Measurements from ENCODE around the gene RPS6KA1.
"Not testable (repeated sequence)": the region's sequence is repeated elsewhere in the genome, so short reads cannot be mapped to it uniquely, and the experiment has no call there.

The RPS6KA1 gene

DNA sequence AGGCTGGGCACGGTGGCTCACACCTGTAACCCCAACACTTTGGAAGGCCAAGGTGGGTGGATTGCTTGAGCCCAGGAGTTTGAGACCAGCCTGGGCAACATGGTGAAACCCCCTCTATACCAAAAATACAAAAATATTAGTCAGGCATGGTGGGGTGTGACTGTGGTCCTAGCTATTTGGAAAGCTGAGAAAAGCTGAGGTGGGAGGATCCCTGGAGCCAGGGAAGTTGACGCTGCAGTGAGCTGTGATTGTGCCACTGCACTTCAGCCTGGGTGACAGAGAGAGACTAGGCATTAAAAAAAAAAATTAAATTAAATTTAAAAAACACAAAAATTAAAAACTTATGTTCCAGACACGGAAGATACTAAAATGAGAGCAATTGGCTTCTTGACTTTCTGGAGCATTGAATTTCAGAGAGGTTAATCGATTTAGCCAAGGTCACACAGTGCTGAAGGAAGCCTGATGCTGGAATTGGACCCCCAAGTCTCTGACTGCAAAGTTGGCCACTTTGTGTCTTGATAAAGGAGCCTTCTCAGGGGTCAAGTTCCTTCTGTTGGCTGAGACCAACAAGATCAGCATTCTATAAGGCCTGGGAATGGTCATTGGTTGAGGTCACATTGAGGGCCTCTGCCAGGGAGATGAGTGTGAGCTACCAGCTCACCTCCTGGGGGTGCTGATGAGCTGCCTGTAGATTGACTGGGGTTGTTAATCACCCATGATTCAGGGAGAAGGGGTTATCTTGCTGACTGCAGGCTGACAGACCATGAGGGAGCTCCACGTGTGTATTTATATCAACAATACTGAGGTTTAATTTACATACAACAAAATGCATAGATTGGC, 54.3 kb downstream of the RPS6KA1 start:
- POLR2A ChIA-PET, result no interaction called here
- TF ChIP-seq, protein P1, sequence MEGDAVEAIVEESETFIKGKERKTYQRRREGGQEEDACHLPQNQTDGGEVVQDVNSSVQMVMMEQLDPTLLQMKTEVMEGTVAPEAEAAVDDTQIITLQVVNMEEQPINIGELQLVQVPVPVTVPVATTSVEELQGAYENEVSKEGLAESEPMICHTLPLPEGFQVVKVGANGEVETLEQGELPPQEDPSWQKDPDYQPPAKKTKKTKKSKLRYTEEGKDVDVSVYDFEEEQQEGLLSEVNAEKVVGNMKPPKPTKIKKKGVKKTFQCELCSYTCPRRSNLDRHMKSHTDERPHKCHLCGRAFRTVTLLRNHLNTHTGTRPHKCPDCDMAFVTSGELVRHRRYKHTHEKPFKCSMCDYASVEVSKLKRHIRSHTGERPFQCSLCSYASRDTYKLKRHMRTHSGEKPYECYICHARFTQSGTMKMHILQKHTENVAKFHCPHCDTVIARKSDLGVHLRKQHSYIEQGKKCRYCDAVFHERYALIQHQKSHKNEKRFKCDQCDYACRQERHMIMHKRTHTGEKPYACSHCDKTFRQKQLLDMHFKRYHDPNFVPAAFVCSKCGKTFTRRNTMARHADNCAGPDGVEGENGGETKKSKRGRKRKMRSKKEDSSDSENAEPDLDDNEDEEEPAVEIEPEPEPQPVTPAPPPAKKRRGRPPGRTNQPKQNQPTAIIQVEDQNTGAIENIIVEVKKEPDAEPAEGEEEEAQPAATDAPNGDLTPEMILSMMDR (IDR thresholded peaks at IDR 0.05; ENCODE audit: control extremely low read depth, extremely low read depth, low read depth, missing control alignments), result peak; percentile 16
- no peak for DNase-seq (ENCODE audit: extremely low spot score)
- CTCF ChIA-PET, result interaction anchor here (0.8 to 12.7 kb wide), 8 partner anchors 14 to 250 kb away, joined by 3 to 89 read pairs (median 6); no protein-coding TSS in a partner anchor

DNA sequence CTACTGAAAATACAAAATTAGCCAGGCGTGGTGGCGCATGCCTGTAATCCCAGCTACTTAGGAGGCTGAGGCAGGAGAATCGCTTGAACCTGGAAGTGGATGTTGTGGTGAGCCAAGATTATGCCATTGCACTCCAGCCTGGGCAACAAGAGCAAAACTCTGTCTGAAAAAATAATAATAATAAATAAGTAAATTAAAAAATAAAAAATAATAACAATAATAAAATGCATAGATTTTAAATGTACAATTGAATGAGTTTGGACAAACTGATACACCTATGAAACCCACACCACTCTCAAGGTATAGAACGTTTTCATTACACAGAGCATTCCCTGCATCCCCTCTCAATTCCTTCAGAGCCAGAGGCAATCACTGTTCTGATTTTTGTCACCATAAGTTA, 55.0 kb downstream of the RPS6KA1 start:
- POLR2A ChIA-PET, result not testable (repeated sequence)
- CTCF ChIA-PET, result interaction anchor here (0.8 to 12.7 kb wide), 8 partner anchors 13 to 249 kb away, joined by 3 to 89 read pairs (median 6); no protein-coding TSS in a partner anchor

DNA sequence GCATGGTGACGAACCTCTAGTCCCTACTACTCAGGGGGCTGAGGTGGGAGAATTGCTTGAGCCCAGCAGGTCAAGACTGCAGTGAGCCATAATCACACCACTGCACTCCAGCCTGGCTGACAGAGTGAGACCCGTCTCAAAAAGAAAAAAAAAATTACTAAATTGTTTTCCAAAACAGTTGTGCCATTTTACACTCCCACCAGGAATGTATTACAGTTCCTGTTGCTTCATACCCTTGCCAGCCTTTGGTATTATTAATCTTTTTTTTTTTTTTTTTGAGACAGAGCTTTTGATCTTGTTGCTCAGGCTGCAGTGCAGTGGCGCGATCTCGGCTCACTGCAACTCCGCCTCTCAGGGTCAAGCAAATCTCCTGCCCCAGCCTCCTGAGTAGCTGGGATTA, 55.9 kb downstream of the RPS6KA1 start:
- TF ChIP-seq, protein P1 (IDR thresholded peaks at IDR 0.05; ENCODE audit: control extremely low read depth, extremely low read depth, low read depth, missing control alignments), result no peak
- no peak for DNase-seq (ENCODE audit: extremely low spot score)
- CTCF ChIA-PET, result interaction anchor here (1.0 to 12.7 kb wide), 8 partner anchors 12 to 248 kb away, joined by 3 to 89 read pairs (median 5); no protein-coding TSS in a partner anchor
- POLR2A ChIA-PET, result no interaction called here

More for the DNA sequence above, 55.0 kb downstream of the RPS6KA1 start:
- not testable (repeated sequence) for DNase-seq (ENCODE audit: extremely low spot score)

DNA sequence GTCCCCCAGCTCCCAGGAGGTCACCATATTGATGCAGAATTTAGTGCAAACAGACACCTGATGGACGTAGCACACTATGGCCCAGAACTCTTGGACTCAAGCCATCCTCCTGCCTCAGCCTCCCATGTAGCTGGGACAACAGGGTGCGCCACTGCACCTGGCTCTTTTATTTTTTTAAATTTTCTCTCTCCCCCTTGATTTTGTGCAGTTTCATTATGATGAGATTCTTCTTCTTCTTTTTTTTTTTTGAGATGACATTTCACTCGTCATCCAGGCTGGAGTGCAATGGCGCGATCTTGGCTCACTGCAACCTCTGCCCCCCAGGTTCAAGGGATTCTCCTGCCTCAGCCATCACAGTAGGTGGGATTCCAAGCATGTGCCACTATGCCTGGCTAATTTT, 63.8 kb downstream of the RPS6KA1 start:
- DNase-seq (ENCODE audit: extremely low spot score), result no peak
- CTCF ChIA-PET, result interaction anchor here (1.1 to 2.2 kb wide), 3 partner anchors 9 to 55 kb away, joined by 3 to 10 read pairs (median 8); no protein-coding TSS in a partner anchor
- TF ChIP-seq, protein P1 (IDR thresholded peaks at IDR 0.05; ENCODE audit: control extremely low read depth, extremely low read depth, low read depth, missing control alignments), result no peak
- POLR2A ChIA-PET, result no interaction called here

DNA sequence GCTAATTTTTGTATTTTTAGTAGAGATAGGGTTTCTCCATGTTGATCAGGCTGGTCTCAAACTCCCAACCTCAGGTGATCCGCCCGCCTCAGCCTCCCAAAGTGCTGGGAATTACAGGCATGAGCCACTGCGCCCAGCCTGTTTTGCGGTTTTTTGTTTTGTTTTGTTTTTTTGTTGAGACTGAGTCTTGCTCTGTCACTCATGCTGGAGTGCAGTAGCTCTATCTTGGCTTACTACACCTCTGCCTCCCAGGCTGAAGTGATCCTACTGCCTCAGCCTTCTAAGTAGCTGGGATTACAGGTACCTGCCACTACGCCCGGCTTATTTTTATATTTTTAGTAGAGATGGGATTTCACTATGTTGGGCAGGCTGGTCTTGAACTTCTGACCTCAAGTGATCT, 65.0 kb downstream of the RPS6KA1 start:
- CTCF ChIA-PET, result interaction anchor here (0.9 to 2.1 kb wide), 7 partner anchors 9 to 283 kb away, joined by 3 to 8 read pairs (median 3); no protein-coding TSS in a partner anchor
- POLR2A ChIA-PET; DNase-seq (ENCODE audit: extremely low spot score): not testable (repeated sequence)

DNA sequence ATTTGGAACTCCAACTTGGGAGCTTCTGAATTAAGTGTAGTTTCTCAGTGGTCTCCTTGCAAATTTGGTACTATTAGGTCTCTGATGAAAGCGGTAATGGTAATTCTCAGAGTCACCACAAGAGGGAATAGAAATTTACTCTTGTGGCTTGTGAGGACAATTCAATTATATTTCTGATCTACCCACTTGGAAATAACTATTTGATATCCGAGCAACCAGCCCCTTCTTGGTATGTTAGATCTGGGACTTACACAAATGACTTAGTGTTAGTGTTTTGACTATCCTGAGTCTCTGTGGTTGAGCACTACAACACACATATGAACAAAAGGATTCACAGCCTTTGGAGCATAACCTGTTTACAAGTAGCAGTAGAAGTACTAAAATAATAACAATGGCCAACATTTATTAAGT, 68.1 kb downstream of the RPS6KA1 start:
- TF ChIP-seq, protein P1 (IDR thresholded peaks at IDR 0.05; ENCODE audit: control extremely low read depth, extremely low read depth, low read depth, missing control alignments), result peak; percentile 58
- POLR2A ChIA-PET, result no interaction called here
- CTCF ChIA-PET, result interaction anchor here (0.6 to 9.6 kb wide), 10 partner anchors 8 to 190 kb away, joined by 3 to 257 read pairs (median 4); partner anchors contain the start of gene PIGV
- peak; percentile 66 for DNase-seq (ENCODE audit: extremely low spot score)

DNA sequence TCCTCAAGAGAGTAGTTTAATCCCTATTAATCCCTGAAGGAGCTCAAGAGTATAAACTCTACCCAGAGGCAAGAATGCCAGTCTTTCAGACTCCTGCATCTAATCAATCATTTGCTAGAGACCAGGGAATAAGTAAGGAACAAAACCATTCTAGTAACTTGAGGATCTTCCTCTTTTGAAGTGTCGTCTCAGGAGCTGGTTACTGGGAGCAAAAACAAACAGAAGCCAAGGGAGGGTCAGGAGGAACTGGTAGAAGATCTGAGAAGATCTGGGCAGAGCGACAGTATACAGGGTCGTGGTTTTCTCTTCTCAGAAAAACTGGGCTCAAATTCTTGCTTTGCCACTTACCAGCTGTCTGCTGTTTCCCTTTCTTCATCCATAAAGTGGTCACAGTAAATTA, 69.3 kb downstream of the RPS6KA1 start:
- ChIA-PET CTCF (interaction anchor here (0.8 to 9.6 kb wide), 29 partner anchors 8 to 266 kb away, joined by 3 to 257 read pairs (median 4); partner anchors contain the start of gene PIGV), POLR2A (interaction anchor here (0.5 kb wide), 1 partner anchor 145 kb away, joined by 3 read pairs; no protein-coding TSS in a partner anchor)
- TF ChIP-seq, protein P1 (IDR thresholded peaks at IDR 0.05; ENCODE audit: control extremely low read depth, extremely low read depth, low read depth, missing control alignments), result no peak
- no peak for DNase-seq (ENCODE audit: extremely low spot score)
